Gastrocnemius medialis (tissue), 4 donors: ENCODE data around the gene GIMD1.

Source experiments
- POLR2A ChIP-seq, 2 donors: fragments of 450-650 bp; IDR thresholded peaks; one replicate each; pipeline ENCODE4 v1.6.1; 2017; ENCODE audit warnings: antibody characterized with exemption in 2 of 2, mild to moderate bottlenecking in 2 of 2, moderate library complexity in 2 of 2
- TF ChIP-seq, protein P1 (sequence below), 5 experiments: fragments of 450-650 bp in 3 of 5; fragments of 200-600 bp in 2 of 5; sonication (generic) in 2 of 5; IDR thresholded peaks in 4 of 5; conservative IDR thresholded peaks in 1 of 5; 1 replicate in 4 of 5; 2 replicates in 1 of 5; pipeline ENCODE4 v1.5.1; 2016 to 2019; ENCODE audit warnings: antibody characterized with exemption in 5 of 5, mild to moderate bottlenecking in 3 of 5, moderate library complexity in 3 of 5

- TF ChIP-seq, protein P1, sequence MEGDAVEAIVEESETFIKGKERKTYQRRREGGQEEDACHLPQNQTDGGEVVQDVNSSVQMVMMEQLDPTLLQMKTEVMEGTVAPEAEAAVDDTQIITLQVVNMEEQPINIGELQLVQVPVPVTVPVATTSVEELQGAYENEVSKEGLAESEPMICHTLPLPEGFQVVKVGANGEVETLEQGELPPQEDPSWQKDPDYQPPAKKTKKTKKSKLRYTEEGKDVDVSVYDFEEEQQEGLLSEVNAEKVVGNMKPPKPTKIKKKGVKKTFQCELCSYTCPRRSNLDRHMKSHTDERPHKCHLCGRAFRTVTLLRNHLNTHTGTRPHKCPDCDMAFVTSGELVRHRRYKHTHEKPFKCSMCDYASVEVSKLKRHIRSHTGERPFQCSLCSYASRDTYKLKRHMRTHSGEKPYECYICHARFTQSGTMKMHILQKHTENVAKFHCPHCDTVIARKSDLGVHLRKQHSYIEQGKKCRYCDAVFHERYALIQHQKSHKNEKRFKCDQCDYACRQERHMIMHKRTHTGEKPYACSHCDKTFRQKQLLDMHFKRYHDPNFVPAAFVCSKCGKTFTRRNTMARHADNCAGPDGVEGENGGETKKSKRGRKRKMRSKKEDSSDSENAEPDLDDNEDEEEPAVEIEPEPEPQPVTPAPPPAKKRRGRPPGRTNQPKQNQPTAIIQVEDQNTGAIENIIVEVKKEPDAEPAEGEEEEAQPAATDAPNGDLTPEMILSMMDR (IDR thresholded peaks at IDR 0.05 in 4 of 5, conservative IDR thresholded peaks at IDR 0.05 in 1 of 5) = no peak
- no peak for TF ChIP-seq POLR2A (IDR thresholded peaks at IDR 0.05)
Measured at GRCh38 chr4:106338671-106339070, 29.9 kb downstream of the GIMD1 start.
